Gastroesophageal sphincter (tissue), 4 donors: ENCODE measurements around the gene SLC25A45. TPM values are rescaled to one million over a fixed set of nuclear protein-coding genes. Genes with fewer than 3 reads are reported as not detected.

Source experiments
- ATAC-seq: fragments of 150-250 bp; one replicate; pipeline ENCODE4 v1.9.1; 2016; ENCODE audit warnings: mild to moderate bottlenecking, moderate library complexity
- H3K27ac ChIP-seq, 4 donors: fragments of 200-600 bp; sonication (generic) in 3 of 4; 1 replicate in 3 of 4; 2 replicates in 1 of 4; pipeline ENCODE4 v1.5.1; 2016 to 2019
- H3K27me3 ChIP-seq: fragments of 200-600 bp; sonication (generic); one replicate; pipeline ENCODE4 v1.5.1; 2019
- H3K36me3 ChIP-seq, 2 donors: fragments of 200-600 bp; sonication (generic); one replicate each; pipeline ENCODE4 v1.5.1; 2019; ENCODE audit warnings: control low read depth in 1 of 2
- H3K4me1 ChIP-seq, 3 donors: fragments of 200-600 bp; sonication (generic); 1 replicate in 2 of 3; 2 replicates in 1 of 3; pipeline ENCODE4 v1.5.1; 2016 to 2019; ENCODE audit warnings: control low read depth in 2 of 3
- H3K4me3 ChIP-seq, 2 donors: fragments of 200-600 bp; sonication (generic); one replicate each; pipeline ENCODE4 v1.5.1; 2019; ENCODE audit warnings: mild to moderate bottlenecking in 1 of 2, moderate library complexity in 1 of 2
- H3K9me3 ChIP-seq, 3 donors: fragments of 200-600 bp; sonication (generic); one replicate each; pipeline ENCODE4 v1.5.1; 2017 to 2019; ENCODE audit warnings: control low read depth in 2 of 3
- CTCF ChIP-seq, 4 experiments: fragments of 200-600 bp in 2 of 4; fragments of 450-650 bp in 2 of 4; sonication (generic) in 1 of 4; IDR thresholded peaks; one replicate each; pipeline ENCODE4 v1.5.1; 2017 to 2019; ENCODE audit warnings: antibody characterized with exemption in 4 of 4, mild to moderate bottlenecking in 2 of 4, moderate library complexity in 2 of 4
- EP300 ChIP-seq: sonication (generic); formaldehyde crosslinking; IDR thresholded peaks from one replicate; pipeline ENCODE4 v1.6.1; 2017; ENCODE audit warnings: antibody characterized with exemption, mild to moderate bottlenecking
- POLR2A ChIP-seq, 2 donors: fragments of 450-650 bp; IDR thresholded peaks; one replicate each; pipeline ENCODE4 v1.6.1; 2017; ENCODE audit warnings: antibody characterized with exemption in 2 of 2, mild to moderate bottlenecking in 2 of 2, moderate library complexity in 1 of 2
- POLR2AphosphoS5 ChIP-seq: sonication (generic); formaldehyde crosslinking; IDR thresholded peaks from one replicate; pipeline ENCODE4 v1.6.1; 2017; ENCODE audit warnings: antibody characterized with exemption
- WGBS, 2 donors: methylation state at CpG; one replicate each; pipeline ENCODE4 v1.1.5; 2018; ENCODE audit warnings: low coverage in 1 of 2; 5-methylcytosine and 5-hydroxymethylcytosine counted together
- total RNA-seq, 4 donors: library from RNA; depleted of rRNA; stranded (reverse); fragments of >200 nt; gene quantifications; one replicate each; pipeline ENCODE4 v1.1.0, GENCODE V29; 2016

Gene SLC25A45
- total RNA-seq = 10 to 100 TPM in 1 of 4 donors, 1 to 10 TPM in 3; 3.7 to 11.5 (median 7.5) TPM

- no peaks in the 10 kb centered on the region for H3K9me3 ChIP-seq
- no peaks in the 10 kb centered on the region for H3K27me3 ChIP-seq
- TF ChIP-seq POLR2A (IDR thresholded peaks at IDR 0.05) (peak in 1 of 2 donors; percentile 53), EP300 (no peak), POLR2AphosphoS5 (peak; percentile 83), CTCF (IDR thresholded peaks at IDR 0.05) (peak in 3 of 4 experiments; percentile 94 to 98 (median 96))
- peaks cover 0 to 64% (median 25%) of the 10 kb centered on the region in 3 donors for H3K4me1 ChIP-seq
- peak; percentile 93 for ATAC-seq
- 0 to 2% methylated on average over 3 to 5 of the region's 27 CpGs for WGBS, 2 donors
- peak within 1 kb of the TSS; percentile 13 to 56 for H3K4me3 ChIP-seq
- H3K27ac ChIP-seq = peak within 1 kb of the TSS; percentile 90 to 99 (median 96)
- peaks cover 0 to 13% of the 10 kb centered on the region in 2 donors for H3K36me3 ChIP-seq
Observed at GRCh38 chr11:65382033-65382803, at the start of gene SLC25A45. SLC25A45 (minus strand) TSS chr11:65382646; CDS start chr11:65381951, 695 bp downstream.

- H3K27ac ChIP-seq = peak overlapping the region; percentile 45 to 99 (median 98)
- H3K9me3 ChIP-seq = no peaks in the 10 kb centered on the region
- H3K27me3 ChIP-seq = no peaks in the 10 kb centered on the region
- no peak for ATAC-seq
- peak overlapping the region in 1 of 2 donors; percentile 81 for H3K4me3 ChIP-seq
- 17 to 21% methylated on average over 4 of the region's 4 CpGs for WGBS, 2 donors
- peaks cover 30 to 100% (median 41%) of the 10 kb centered on the region in 3 donors for H3K4me1 ChIP-seq
- peak; percentile 66 for TF ChIP-seq POLR2AphosphoS5
- no peak for TF ChIP-seq CTCF (IDR thresholded peaks at IDR 0.05)
- TF ChIP-seq POLR2A (IDR thresholded peaks at IDR 0.05) = peak in 1 of 2 donors; percentile 25
- peaks cover 14 to 55% of the 10 kb centered on the region in 2 donors for H3K36me3 ChIP-seq
Observed at GRCh38 chr11:65431451-65432099, 49.1 kb upstream of the SLC25A45 start.

GRCh38 chr11:65430406-65431217 lies 48.2 kb upstream of the SLC25A45 start:
- TF ChIP-seq POLR2AphosphoS5 (peak; percentile 15), POLR2A (IDR thresholded peaks at IDR 0.05) (peak in 1 of 2 donors; percentile 15), CTCF (IDR thresholded peaks at IDR 0.05) (peak in 1 of 4 experiments; percentile 12), EP300 (no peak)
- H3K27me3 ChIP-seq = no peaks in the 10 kb centered on the region
- peaks cover 14 to 55% of the 10 kb centered on the region in 2 donors for H3K36me3 ChIP-seq
- WGBS, 2 donors = 11 to 20% methylated on average over 6 of the region's 6 CpGs
- peak overlapping the region; percentile 82 to 99 (median 98) for H3K27ac ChIP-seq
- ATAC-seq = peak; percentile 3
- H3K9me3 ChIP-seq = no peaks in the 10 kb centered on the region
- peaks cover 28 to 92% (median 31%) of the 10 kb centered on the region in 3 donors for H3K4me1 ChIP-seq
- H3K4me3 ChIP-seq = peak overlapping the region; percentile 32 to 81

GRCh38 chr11:65429724-65430405 lies 47.4 kb upstream of the SLC25A45 start:
- H3K27ac ChIP-seq = peak overlapping the region; percentile 82 to 99 (median 98)
- TF ChIP-seq EP300 (no peak), POLR2A (IDR thresholded peaks at IDR 0.05) (peak; percentile 50 to 67), CTCF (IDR thresholded peaks at IDR 0.05) (no peak), POLR2AphosphoS5 (peak; percentile 89)
- peak; percentile 25 for ATAC-seq
- H3K9me3 ChIP-seq = no peaks in the 10 kb centered on the region
- peaks cover 10 to 53% of the 10 kb centered on the region in 2 donors for H3K36me3 ChIP-seq
- no peaks in the 10 kb centered on the region for H3K27me3 ChIP-seq
- H3K4me1 ChIP-seq = peaks cover 27 to 84% (median 27%) of the 10 kb centered on the region in 3 donors
- WGBS, 2 donors = 2 to 4% methylated on average over 6 to 8 of the region's 9 CpGs
- peak overlapping the region; percentile 32 to 81 for H3K4me3 ChIP-seq
